Peyer's patch (tissue), 4 donors: Measurements from ENCODE around the gene IL12RB2. TPM values are rescaled to one million over a fixed set of nuclear protein-coding genes. Genes with fewer than 3 reads are reported as not detected.

Experiments
- DNase-seq, 3 donors: peaks; one replicate each; pipeline ENCODE4 v3.0.0-alpha.2; 2017 to 2019
- H3K27ac ChIP-seq, 4 donors: fragments of 200-600 bp; sonication (generic); one replicate each; pipeline ENCODE4 v1.5.1; 2016 to 2019
- H3K27me3 ChIP-seq, 2 donors: fragments of 200-600 bp; sonication (generic); one replicate each; pipeline ENCODE4 v1.5.1; 2019
- H3K36me3 ChIP-seq, 3 donors: fragments of 200-600 bp; sonication (generic); one replicate each; pipeline ENCODE4 v1.5.1; 2016 to 2019
- H3K4me1 ChIP-seq, 4 donors: fragments of 200-600 bp; sonication (generic); one replicate each; pipeline ENCODE4 v1.5.1; 2016 to 2019
- H3K4me3 ChIP-seq, 4 donors: fragments of 200-600 bp; sonication (generic); 1 replicate in 3 of 4; 2 replicates in 1 of 4; pipeline ENCODE4 v1.5.1; 2016 to 2019; ENCODE audit warnings: mild to moderate bottlenecking in 1 of 4
- H3K9me3 ChIP-seq, 4 donors: fragments of 200-600 bp; sonication (generic); one replicate each; pipeline ENCODE4 v1.5.1; 2016 to 2019; ENCODE audit warnings: mild to moderate bottlenecking in 1 of 4
- POLR2A ChIP-seq, 2 donors: fragments of 450-650 bp; IDR thresholded peaks; one replicate each; pipeline ENCODE4 v1.5.1; 2017; ENCODE audit warnings: antibody characterized with exemption in 2 of 2, mild to moderate bottlenecking in 2 of 2, moderate library complexity in 2 of 2
- total RNA-seq, 4 donors: library from RNA; depleted of rRNA; stranded (reverse); fragments of >200 nt; gene quantifications; one replicate each; pipeline ENCODE4 v1.1.0, GENCODE V29; 2016
- TF ChIP-seq, protein P1 (sequence below), 6 experiments: fragments of 450-650 bp in 4 of 6; fragments of 200-600 bp in 2 of 6; sonication (generic) in 1 of 6; IDR thresholded peaks; one replicate each; pipeline ENCODE4 v1.5.1; 2017 to 2019; ENCODE audit warnings: antibody characterized with exemption in 6 of 6, mild to moderate bottlenecking in 3 of 6, moderate library complexity in 1 of 6

The IL12RB2 gene
- total RNA-seq, 4 donors from 2014 or later = 0.35 to 3.3 (median 1.8) TPM

DNA sequence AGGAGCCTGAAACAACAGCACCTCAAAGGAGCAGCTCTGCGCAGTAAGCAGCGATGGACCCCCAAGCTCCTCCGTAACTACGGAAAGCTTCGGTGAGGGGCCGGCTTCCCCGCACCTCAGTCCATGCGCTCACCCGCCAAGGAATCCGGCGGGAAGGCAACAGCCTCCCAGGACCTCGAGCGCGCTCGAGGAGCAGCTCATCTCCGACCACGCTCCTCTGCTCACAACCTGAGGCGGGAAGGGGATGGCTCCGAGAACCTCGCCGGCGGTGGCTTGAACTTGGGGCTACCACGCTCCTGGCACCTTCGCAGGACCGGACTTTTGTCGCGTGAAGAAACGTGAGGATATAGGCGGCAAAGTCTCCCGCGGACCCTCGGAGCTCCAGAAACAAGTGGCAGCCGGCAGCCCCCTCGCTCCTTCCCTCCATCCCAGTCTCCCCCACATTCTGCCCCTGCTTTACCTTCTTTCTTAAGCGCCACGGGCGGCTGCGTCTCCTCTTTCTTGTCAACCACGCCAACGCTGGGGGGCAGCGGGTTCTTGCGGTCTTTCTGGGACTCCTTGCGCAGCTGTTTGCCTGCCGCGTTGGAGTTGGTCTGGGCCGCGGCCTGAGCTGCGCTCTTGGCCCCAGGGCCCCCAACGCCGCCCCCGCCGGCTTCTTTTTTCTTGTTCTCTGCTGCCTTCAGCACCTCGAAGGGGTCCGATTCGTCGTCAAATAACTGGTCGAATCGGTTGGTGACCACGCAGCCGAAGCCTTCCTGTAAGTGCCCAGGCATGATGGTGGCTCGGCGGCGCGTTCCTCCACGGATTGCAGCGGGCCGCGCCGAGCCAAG lies 122.1 kb downstream of the IL12RB2 start:
- DNase-seq = peak; percentile 30 to 63 (median 60)
- no peak for TF ChIP-seq POLR2A (IDR thresholded peaks at IDR 0.05)
- H3K4me3 ChIP-seq = peak overlapping the region; percentile 72 to 95 (median 85)
- no peaks in the 10 kb centered on the region for H3K9me3 ChIP-seq
- no peaks in the 10 kb centered on the region for H3K27me3 ChIP-seq
- H3K36me3 ChIP-seq = peaks cover 0 to 16% (median 0%) of the 10 kb centered on the region in 3 donors
- peak overlapping the region; percentile 90 to 95 (median 92) for H3K27ac ChIP-seq
- H3K4me1 ChIP-seq = peaks cover 0 to 24% (median 6%) of the 10 kb centered on the region in 4 donors

GRCh38 chr1:67430358-67431155 lies 122.9 kb downstream of the IL12RB2 start, which contains the start of gene SERBP1:
SERBP1 (minus strand) TSS chr1:67430402; CDS start chr1:67430300, 102 bp downstream.
- H3K4me1 ChIP-seq = peaks cover 0 to 24% (median 6%) of the 10 kb centered on the region in 4 donors
- H3K4me3 ChIP-seq = peak within 1 kb of the TSS; percentile 72 to 95 (median 85)
- TF ChIP-seq, protein P1, sequence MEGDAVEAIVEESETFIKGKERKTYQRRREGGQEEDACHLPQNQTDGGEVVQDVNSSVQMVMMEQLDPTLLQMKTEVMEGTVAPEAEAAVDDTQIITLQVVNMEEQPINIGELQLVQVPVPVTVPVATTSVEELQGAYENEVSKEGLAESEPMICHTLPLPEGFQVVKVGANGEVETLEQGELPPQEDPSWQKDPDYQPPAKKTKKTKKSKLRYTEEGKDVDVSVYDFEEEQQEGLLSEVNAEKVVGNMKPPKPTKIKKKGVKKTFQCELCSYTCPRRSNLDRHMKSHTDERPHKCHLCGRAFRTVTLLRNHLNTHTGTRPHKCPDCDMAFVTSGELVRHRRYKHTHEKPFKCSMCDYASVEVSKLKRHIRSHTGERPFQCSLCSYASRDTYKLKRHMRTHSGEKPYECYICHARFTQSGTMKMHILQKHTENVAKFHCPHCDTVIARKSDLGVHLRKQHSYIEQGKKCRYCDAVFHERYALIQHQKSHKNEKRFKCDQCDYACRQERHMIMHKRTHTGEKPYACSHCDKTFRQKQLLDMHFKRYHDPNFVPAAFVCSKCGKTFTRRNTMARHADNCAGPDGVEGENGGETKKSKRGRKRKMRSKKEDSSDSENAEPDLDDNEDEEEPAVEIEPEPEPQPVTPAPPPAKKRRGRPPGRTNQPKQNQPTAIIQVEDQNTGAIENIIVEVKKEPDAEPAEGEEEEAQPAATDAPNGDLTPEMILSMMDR (IDR thresholded peaks at IDR 0.05) = no peak
- TF ChIP-seq POLR2A (IDR thresholded peaks at IDR 0.05) = peak; percentile 49 to 59

GRCh38 chr1:67431156-67431765 lies 123.6 kb downstream of the IL12RB2 start:
- Histone ChIP-seq H3K9me3 (no peaks in the 10 kb centered on the region), H3K4me1 (peaks cover 0 to 24% (median 6%) of the 10 kb centered on the region in 4 donors), H3K36me3 (peaks cover 0 to under 1% (median 0%) of the 10 kb centered on the region in 3 donors)

More at GRCh38 chr1:67430358-67431155, 122.9 kb downstream of the IL12RB2 start, which contains the start of gene SERBP1:
- H3K9me3 ChIP-seq = no peaks in the 10 kb centered on the region
- no peaks in the 10 kb centered on the region for H3K27me3 ChIP-seq
- DNase-seq = peak; percentile 96 to 98 (median 96)
- H3K36me3 ChIP-seq = peaks cover 0 to 8% (median 0%) of the 10 kb centered on the region in 3 donors
- H3K27ac ChIP-seq = peak within 1 kb of the TSS; percentile 90 to 95 (median 92)

DNA sequence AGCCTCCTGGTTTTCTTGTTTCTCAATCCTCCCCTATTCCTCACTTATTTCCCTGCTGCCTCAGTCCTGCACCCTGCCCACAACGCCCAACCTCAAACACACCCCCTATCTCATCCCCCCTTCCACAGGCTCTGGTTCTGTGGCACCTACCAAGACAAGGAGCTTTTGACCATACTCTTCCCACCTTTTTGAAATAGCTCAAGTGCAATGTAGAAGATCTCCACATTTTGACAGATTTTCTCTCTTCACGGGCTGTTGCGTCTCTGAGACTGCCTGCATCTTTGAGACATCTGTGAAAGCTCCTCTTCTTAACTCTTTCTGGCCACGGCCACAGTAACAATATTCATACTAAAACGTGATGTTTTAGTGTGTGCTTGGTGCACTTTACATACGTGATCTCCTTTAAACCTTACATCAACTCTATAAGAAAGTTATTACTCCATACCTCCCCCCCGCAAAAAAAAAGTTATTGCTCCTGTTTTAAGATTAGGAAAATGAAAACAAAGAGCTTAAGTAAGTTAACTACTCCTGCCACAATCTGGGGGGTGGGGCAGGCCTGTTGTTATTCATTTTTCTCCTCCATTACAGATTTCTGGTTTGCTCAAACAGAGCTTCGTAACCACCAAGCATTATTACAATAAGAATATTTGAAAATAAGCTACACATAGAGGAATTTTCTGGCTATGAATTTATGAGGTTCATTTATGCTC lies 124.4 kb downstream of the IL12RB2 start:
- no peak for DNase-seq
- no peaks in the 10 kb centered on the region for H3K9me3 ChIP-seq
- H3K27ac ChIP-seq = peak overlapping the region in 3 of 4 donors; percentile 90 to 93 (median 92)
- H3K4me3 ChIP-seq = peak overlapping the region in 1 of 4 donors; percentile 95
- peaks cover 0 to 17% (median 3%) of the 10 kb centered on the region in 4 donors for H3K4me1 ChIP-seq
- H3K36me3 ChIP-seq = no peaks in the 10 kb centered on the region
- TF ChIP-seq, protein P1 (IDR thresholded peaks at IDR 0.05) = no peak
- no peak for TF ChIP-seq POLR2A (IDR thresholded peaks at IDR 0.05)
- H3K27me3 ChIP-seq = no peaks in the 10 kb centered on the region

More at GRCh38 chr1:67431156-67431765, 123.6 kb downstream of the IL12RB2 start:
- no peak for DNase-seq
- peak overlapping the region; percentile 90 to 95 (median 92) for H3K27ac ChIP-seq
- TF ChIP-seq, protein P1 (IDR thresholded peaks at IDR 0.05) = no peak
- no peak for TF ChIP-seq POLR2A (IDR thresholded peaks at IDR 0.05)
- peak overlapping the region; percentile 72 to 95 (median 85) for H3K4me3 ChIP-seq
- no peaks in the 10 kb centered on the region for H3K27me3 ChIP-seq

DNA sequence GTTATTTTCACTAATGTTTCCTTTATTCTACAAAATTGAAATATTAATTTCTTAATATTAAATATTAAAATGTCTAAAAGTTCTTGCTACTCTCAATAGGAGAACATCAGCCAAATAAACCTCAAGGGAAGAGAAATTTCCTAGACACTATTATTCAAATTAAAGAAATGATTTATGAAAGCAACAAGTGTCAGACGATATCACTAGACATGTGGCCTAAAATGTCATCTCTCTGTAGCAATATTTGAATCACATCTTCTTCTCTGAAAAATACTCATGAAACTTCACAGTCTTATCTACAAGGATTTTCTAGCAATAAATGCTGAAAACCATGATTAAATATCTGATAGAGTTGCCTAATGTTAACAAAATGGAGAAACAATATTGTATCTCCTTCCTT lies 125.1 kb downstream of the IL12RB2 start:
- Histone ChIP-seq H3K4me1 (peaks cover 0 to 10% (median 0%) of the 10 kb centered on the region in 4 donors), H3K36me3 (no peaks in the 10 kb centered on the region), H3K4me3 (no peak overlapping the region), H3K27me3 (no peaks in the 10 kb centered on the region), H3K9me3 (no peaks in the 10 kb centered on the region), H3K27ac (no peak overlapping the region)
- no peak for DNase-seq
- TF ChIP-seq POLR2A (IDR thresholded peaks at IDR 0.05) = no peak
- TF ChIP-seq, protein P1 (IDR thresholded peaks at IDR 0.05) = no peak
